A673 (cell line): ENCODE results near the gene MECR.

Experiments used
- EZH2 ChIP-seq: fragments of 200-600 bp; sonication (generic); IDR thresholded peaks from 2 replicates; pipeline ENCODE4 v1.6.1; 2017; ENCODE audit warnings: borderline replicate concordance, low read depth, mild to moderate bottlenecking, mixed read lengths, antibody characterized with exemption, low read length; ENCODE audit not compliant: poor library complexity, severe bottlenecking
- TF ChIP-seq, protein P1 (sequence below): fragments of 300-800, 200-600 bp; sonication (generic); conservative IDR thresholded peaks from 2 replicates; pipeline ENCODE4 v1.5.1; 2017; ENCODE audit warnings: low read depth, mild to moderate bottlenecking, antibody characterized with exemption, low read length, moderate library complexity, mixed read lengths

DNA sequence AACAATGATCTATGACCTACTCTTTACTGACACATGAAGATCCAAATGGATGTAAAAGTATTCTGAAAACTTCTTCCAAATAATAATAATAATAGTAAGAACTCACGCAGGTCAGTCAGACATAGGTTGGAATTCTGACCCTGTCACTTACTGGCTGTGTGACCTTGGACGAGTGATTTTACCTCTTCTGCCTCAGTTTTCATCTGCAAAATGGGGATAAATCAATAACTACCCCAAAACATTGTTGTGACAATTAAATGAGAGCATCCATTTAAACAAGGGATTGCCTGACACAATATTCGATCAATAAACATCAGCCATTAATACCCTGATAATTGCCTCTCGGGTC is 556 bp downstream of the MECR start:
- TF ChIP-seq, protein P1, sequence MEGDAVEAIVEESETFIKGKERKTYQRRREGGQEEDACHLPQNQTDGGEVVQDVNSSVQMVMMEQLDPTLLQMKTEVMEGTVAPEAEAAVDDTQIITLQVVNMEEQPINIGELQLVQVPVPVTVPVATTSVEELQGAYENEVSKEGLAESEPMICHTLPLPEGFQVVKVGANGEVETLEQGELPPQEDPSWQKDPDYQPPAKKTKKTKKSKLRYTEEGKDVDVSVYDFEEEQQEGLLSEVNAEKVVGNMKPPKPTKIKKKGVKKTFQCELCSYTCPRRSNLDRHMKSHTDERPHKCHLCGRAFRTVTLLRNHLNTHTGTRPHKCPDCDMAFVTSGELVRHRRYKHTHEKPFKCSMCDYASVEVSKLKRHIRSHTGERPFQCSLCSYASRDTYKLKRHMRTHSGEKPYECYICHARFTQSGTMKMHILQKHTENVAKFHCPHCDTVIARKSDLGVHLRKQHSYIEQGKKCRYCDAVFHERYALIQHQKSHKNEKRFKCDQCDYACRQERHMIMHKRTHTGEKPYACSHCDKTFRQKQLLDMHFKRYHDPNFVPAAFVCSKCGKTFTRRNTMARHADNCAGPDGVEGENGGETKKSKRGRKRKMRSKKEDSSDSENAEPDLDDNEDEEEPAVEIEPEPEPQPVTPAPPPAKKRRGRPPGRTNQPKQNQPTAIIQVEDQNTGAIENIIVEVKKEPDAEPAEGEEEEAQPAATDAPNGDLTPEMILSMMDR: no peak
- no peak for TF ChIP-seq EZH2
